ENCODE data around the gene WDR12.
"Not testable (repeated sequence)": the region's sequence is repeated elsewhere in the genome, so short reads cannot be mapped to it uniquely, and the experiment has no call there.

Gene WDR12

GRCh38 chr2:202941771-202942170, 30.3 kb upstream of the WDR12 start:
- TF ChIP-seq CTCF (IDR thresholded peaks at IDR 0.05; ENCODE audit: low read depth, low read length, missing control alignments), result no peak
- no peak overlapping the region for H3K4me3 ChIP-seq (ENCODE audit: low read depth, low read length)
- no peak for DNase-seq (ENCODE audit: low read depth)

GRCh38 chr2:202938960-202939359, 27.5 kb upstream of the WDR12 start:
- no peak overlapping the region for H3K4me3 ChIP-seq (ENCODE audit: low read depth, low read length)
- DNase-seq (ENCODE audit: low read depth), result no peak
- TF ChIP-seq CTCF (IDR thresholded peaks at IDR 0.05; ENCODE audit: low read depth, low read length, missing control alignments), result no peak

GRCh38 chr2:202934456-202934855, 23.0 kb upstream of the WDR12 start:
- no peak for DNase-seq (ENCODE audit: low read depth)
- no peak for TF ChIP-seq CTCF (IDR thresholded peaks at IDR 0.05; ENCODE audit: low read depth, low read length, missing control alignments)
- no peak overlapping the region for H3K4me3 ChIP-seq (ENCODE audit: low read depth, low read length)

- H3K4me3 ChIP-seq (ENCODE audit: low read depth, low read length), result no peak overlapping the region
- TF ChIP-seq CTCF (IDR thresholded peaks at IDR 0.05; ENCODE audit: low read depth, low read length, missing control alignments), result no peak
- DNase-seq (ENCODE audit: low read depth), result no peak
Observed at GRCh38 chr2:202933958-202934357, 22.5 kb upstream of the WDR12 start.

- H3K4me3 ChIP-seq (ENCODE audit: low read depth, low read length), result no peak overlapping the region
- TF ChIP-seq CTCF (IDR thresholded peaks at IDR 0.05; ENCODE audit: low read depth, low read length, missing control alignments), result no peak
- DNase-seq (ENCODE audit: low read depth), result no peak
Observed at GRCh38 chr2:202933139-202933510, 21.7 kb upstream of the WDR12 start.

GRCh38 chr2:202932425-202933138, 21.1 kb upstream of the WDR12 start:
- no peak for TF ChIP-seq CTCF (IDR thresholded peaks at IDR 0.05; ENCODE audit: low read depth, low read length, missing control alignments)
- H3K4me3 ChIP-seq (ENCODE audit: low read depth, low read length), result no peak overlapping the region
- no peak for DNase-seq (ENCODE audit: low read depth)

- TF ChIP-seq CTCF (IDR thresholded peaks at IDR 0.05; ENCODE audit: low read depth, low read length, missing control alignments), result no peak
- DNase-seq (ENCODE audit: low read depth), result no peak
- H3K4me3 ChIP-seq (ENCODE audit: low read depth, low read length), result no peak overlapping the region
Observed at GRCh38 chr2:202918860-202919259, 7.4 kb upstream of the WDR12 start.

GRCh38 chr2:202912342-202913201, 1.1 kb upstream of the WDR12 start:
- not testable (repeated sequence) for DNase-seq (ENCODE audit: low read depth)
- peak overlapping the region; percentile 98 for H3K4me3 ChIP-seq (ENCODE audit: low read depth, low read length)
